ENCODE measurements around the gene ADAMTSL1. TPM values are rescaled to one million over a fixed set of nuclear protein-coding genes. Genes with fewer than 3 reads are reported as not detected.

Gene ADAMTSL1
- total and polyA plus RNA-seq, 2 experiments from 2014 or later, result 2.3 to 5.0 TPM

GRCh38 chr9:18629136-18629535 is 155.2 kb downstream of the ADAMTSL1 start:
- Mint-ChIP-seq H3K27me3 (ENCODE audit: insufficient read depth, low read depth, poor library complexity) (no peaks in the 10 kb centered on the region), H3K9me3 (no peaks in the 10 kb centered on the region), H3K4me3 (no peak overlapping the region), H3K36me3 (ENCODE audit: low read depth) (no peaks in the 10 kb centered on the region), H3K4me1 (peaks cover 2% of the 10 kb centered on the region; the same call in 2 of the 3 replicates), H3K27ac (no peak overlapping the region)
- TF ChIP-seq CREB1 (CRISPR knock-in tag; IDR thresholded peaks at IDR 0.05; ENCODE audit: low read depth) (no peak), ETS1 (IDR thresholded peaks at IDR 0.05) (no peak)
- no peaks in the 10 kb centered on the region for H4K20me1 ChIP-seq (replicated peaks; ENCODE audit: insufficient read depth)
- H3K4me1 ChIP-seq (ENCODE audit: insufficient read depth), result peaks cover 9% of the 10 kb centered on the region; the same call in 1 of the 2 replicates
- H2AFZ ChIP-seq, result no peak overlapping the region
- no peaks in the 10 kb centered on the region for H3K79me2 ChIP-seq (replicated peaks; ENCODE audit: insufficient read depth)
- H3K27ac ChIP-seq (ENCODE audit: low read depth), result no peak overlapping the region
- H3F3A ChIP-seq (replicated peaks; ENCODE audit: low read depth), result no peaks in the 10 kb centered on the region
- H3K27me3 ChIP-seq (ENCODE audit: insufficient read depth), result no peaks in the 10 kb centered on the region
- no peaks in the 10 kb centered on the region for H3K9me2 ChIP-seq (ENCODE audit: insufficient read depth)
- no peak overlapping the region for H3K4me2 ChIP-seq
- no peak overlapping the region for H3K4me3 ChIP-seq
- no peak for DNase-seq (ENCODE audit: low spot score)
- no peaks in the 10 kb centered on the region for H3K36me3 ChIP-seq (ENCODE audit: insufficient read depth)
- ATAC-seq, result no peak; the same call in 2 of the 3 replicates

GRCh38 chr9:18632632-18633403 is 158.9 kb downstream of the ADAMTSL1 start:
- no peaks in the 10 kb centered on the region for H3K9me2 ChIP-seq (ENCODE audit: insufficient read depth)
- ATAC-seq (no peak), DNase-seq (ENCODE audit: low spot score) (no peak)
- no peak overlapping the region for H3K4me2 ChIP-seq
- no peaks in the 10 kb centered on the region for H3K36me3 ChIP-seq (ENCODE audit: insufficient read depth)
- H3K27me3 ChIP-seq (ENCODE audit: insufficient read depth), result no peaks in the 10 kb centered on the region
- H3K79me2 ChIP-seq (replicated peaks; ENCODE audit: insufficient read depth), result no peaks in the 10 kb centered on the region
- no peak overlapping the region; the same call in 1 of the 2 replicates for H2AFZ ChIP-seq
- H4K20me1 ChIP-seq (replicated peaks; ENCODE audit: insufficient read depth), result no peaks in the 10 kb centered on the region
- Mint-ChIP-seq H3K27ac (no peak overlapping the region), H3K27me3 (ENCODE audit: insufficient read depth, low read depth, poor library complexity) (peaks cover 2% of the 10 kb centered on the region), H3K9me3 (no peaks in the 10 kb centered on the region), H3K36me3 (ENCODE audit: low read depth) (no peaks in the 10 kb centered on the region), H3K4me1 (peaks cover 2% of the 10 kb centered on the region; the same call in 2 of the 3 replicates), H3K4me3 (no peak overlapping the region)
- H3F3A ChIP-seq (replicated peaks; ENCODE audit: low read depth), result no peaks in the 10 kb centered on the region
- no peak overlapping the region for H3K4me3 ChIP-seq
- no peak overlapping the region for H3K27ac ChIP-seq (ENCODE audit: low read depth)
- peaks cover 9% of the 10 kb centered on the region; the same call in 1 of the 2 replicates for H3K4me1 ChIP-seq (ENCODE audit: insufficient read depth)
- TF ChIP-seq NANOG (IDR thresholded peaks at IDR 0.05; ENCODE audit: borderline replicate concordance) (no peak), CREB1 (CRISPR knock-in tag; IDR thresholded peaks at IDR 0.05; ENCODE audit: low read depth) (no peak), POLR2AphosphoS5 (IDR thresholded peaks at IDR 0.05; ENCODE audit: low read depth) (no peak), ZNF331 (CRISPR knock-in tag; IDR thresholded peaks at IDR 0.05; ENCODE audit: low read depth) (no peak), STAT1 (IDR thresholded peaks at IDR 0.05; ENCODE audit: unreplicated experiment) (no peak), JUNB (IDR thresholded peaks at IDR 0.05; ENCODE audit: unreplicated experiment) (no peak), ZNF462 (CRISPR knock-in tag; IDR thresholded peaks at IDR 0.05) (no peak), EZH2 (IDR thresholded peaks at IDR 0.05; ENCODE audit: low read depth, unreplicated experiment) (no peak), REST (IDR thresholded peaks at IDR 0.05; ENCODE audit: unreplicated experiment) (no peak)
